Common myeloid progenitor, CD34-positive (primary cell): Measurements from ENCODE around the gene MT1B.
A peak's percentile ranks its signal among the peaks of the same experiment; 100 is the strongest.

Source experiments
- CTCF ChIA-PET: fragments of 350-600 bp; sonication (Branson Sonifier 250); formaldehyde crosslinking; loops from one replicate; lab custom pipeline; 2021; ENCODE audit warnings: antibody characterized with exemption; lab: Charles Lee
- POLR2A ChIA-PET: fragments of 350-600 bp; sonication (Branson Sonifier 250); formaldehyde crosslinking; loops from one replicate; lab custom pipeline; 2021; ENCODE audit warnings: antibody characterized with exemption; lab: Charles Lee
- DNase-seq, 3 donors: peaks; one replicate each; pipeline versions ENCODE4 v3.0.0 to v3.0.0-alpha.2; 2013
- H3K27ac ChIP-seq, 2 experiments: 1 replicate in 1 of 2; 2 replicates in 1 of 2; pipeline ENCODE4 v1.7.0; 2013; ENCODE audit warnings: inconsistent platforms in 2 of 2, low read length in 2 of 2, mild to moderate bottlenecking in 2 of 2, low read depth in 1 of 2, moderate library complexity in 1 of 2; ENCODE audit not compliant: severe bottlenecking in 2 of 2, insufficient read depth in 1 of 2, poor library complexity in 1 of 2
- H3K27me3 ChIP-seq, 5 experiments: replicated peaks in 2 of 5; 1 replicate in 3 of 5; 2 replicates in 2 of 5; pipeline versions ENCODE4 v1.6.1 to v1.7.0; 2013; ENCODE audit warnings: low read length in 4 of 5, mild to moderate bottlenecking in 2 of 5, moderate library complexity in 2 of 5, inconsistent platforms in 1 of 5; ENCODE audit not compliant: insufficient read depth in 5 of 5, control insufficient read depth in 4 of 5
- H3K36me3 ChIP-seq, 4 experiments: 1 replicate in 2 of 4; 2 replicates in 2 of 4; pipeline versions ENCODE4 v1.6.1 to v1.7.0; 2013; ENCODE audit warnings: low read length in 3 of 4, control low read depth in 1 of 4, mild to moderate bottlenecking in 1 of 4; ENCODE audit not compliant: control insufficient read depth in 4 of 4, insufficient read depth in 4 of 4
- H3K4me1 ChIP-seq, 4 experiments: 1 replicate in 3 of 4; 2 replicates in 1 of 4; pipeline versions ENCODE4 v1.6.1 to v1.7.1; 2013; ENCODE audit warnings: low read length in 3 of 4, mild to moderate bottlenecking in 3 of 4, control low read depth in 1 of 4, inconsistent platforms in 1 of 4, moderate library complexity in 1 of 4; ENCODE audit not compliant: control insufficient read depth in 4 of 4, insufficient read depth in 4 of 4; ENCODE audit errors: control extremely low read depth in 1 of 4
- H3K4me3 ChIP-seq, 7 experiments: 1 replicate in 4 of 7; 2 replicates in 3 of 7; pipeline versions ENCODE4 v1.5.1 to v1.7.0; 2013; ENCODE audit warnings: mild to moderate bottlenecking in 7 of 7, low read length in 6 of 7, moderate library complexity in 6 of 7, inconsistent platforms in 2 of 7, low read depth in 2 of 7, control low read depth in 1 of 7; ENCODE audit not compliant: insufficient read depth in 4 of 7, control insufficient read depth in 1 of 7; ENCODE audit errors: extremely low read depth in 1 of 7
- H3K9me3 ChIP-seq, 5 experiments: 1 replicate in 4 of 5; 2 replicates in 1 of 5; pipeline versions ENCODE4 v1.6.1 to v1.7.1; 2013; ENCODE audit warnings: low read length in 4 of 5, mild to moderate bottlenecking in 2 of 5, inconsistent platforms in 1 of 5, low read depth in 1 of 5, moderate library complexity in 1 of 5; ENCODE audit not compliant: control insufficient read depth in 4 of 5, insufficient read depth in 2 of 5; ENCODE audit errors: control extremely low read depth in 1 of 5
- WGBS: methylation state at CpG from one replicate; pipeline ENCODE4 v1.1.5; 2013; ENCODE audit not compliant: insufficient coverage; 5-methylcytosine and 5-hydroxymethylcytosine counted together

MT1B gene

GRCh38 chr16:56625140-56625942 is 26.3 kb upstream of the MT1B start, which contains the start of gene MT1E:
Gene MT1E, plus strand, starts transcription at chr16:56625781. Its CDS starts 71 bp downstream, at chr16:56625852.
- ChIA-PET POLR2A (interaction anchor here (0.6 kb wide), 1 partner anchor 10 kb away, joined by 4 read pairs; no protein-coding TSS in a partner anchor), CTCF (interaction anchor here (0.7 to 0.9 kb wide), 2 partner anchors 18 to 42 kb away, joined by 3 read pairs; no protein-coding TSS in a partner anchor)
- H3K36me3 ChIP-seq, result no peaks in the 10 kb centered on the region
- peak; percentile 43 to 77 (median 69) for DNase-seq
- H3K9me3 ChIP-seq, result no peaks in the 10 kb centered on the region
- H3K27me3 ChIP-seq, result peaks cover 5 to 63% (median 29%) of the 10 kb centered on the region in 5 experiments
- no peak within 1 kb of the TSS for H3K27ac ChIP-seq
- WGBS, result 4% methylated on average over 60 of the region's 62 CpGs
- H3K4me3 ChIP-seq, result peak within 1 kb of the TSS in 6 of 7 experiments; percentile 25 to 69 (median 54)
- peaks cover 0 to 15% (median 7%) of the 10 kb centered on the region in 4 experiments for H3K4me1 ChIP-seq

- ChIA-PET CTCF (interaction anchor here (0.7 to 0.9 kb wide), 3 partner anchors 18 to 1099 kb away, joined by 3 read pairs; no protein-coding TSS in a partner anchor), POLR2A (interaction anchor here (0.6 kb wide), 1 partner anchor 11 kb away, joined by 4 read pairs; no protein-coding TSS in a partner anchor)
- 11% methylated on average over 10 of the region's 16 CpGs for WGBS
- DNase-seq, result no peak
- Histone ChIP-seq H3K9me3 (no peaks in the 10 kb centered on the region), H3K4me1 (peaks cover 0 to 15% (median 7%) of the 10 kb centered on the region in 4 experiments), H3K27me3 (peaks cover 5 to 71% (median 36%) of the 10 kb centered on the region in 5 experiments), H3K27ac (no peak overlapping the region), H3K4me3 (peak overlapping the region in 5 of 7 experiments; percentile 25 to 69 (median 64)), H3K36me3 (no peaks in the 10 kb centered on the region)
These were observed 25.6 kb upstream of the MT1B start for GRCh38 chr16:56625943-56626654.

GRCh38 chr16:56626685-56627084 is 25.0 kb upstream of the MT1B start:
- ChIA-PET CTCF (interaction anchor here (0.9 kb wide), 1 partner anchor 1098 kb away, joined by 3 read pairs; no protein-coding TSS in a partner anchor), POLR2A (interaction anchor here (0.6 kb wide), 1 partner anchor 53 kb away, joined by 3 read pairs; no protein-coding TSS in a partner anchor)
- no peak for DNase-seq

GRCh38 chr16:56628486-56629350 is 23.0 kb upstream of the MT1B start:
- H3K9me3 ChIP-seq, result no peaks in the 10 kb centered on the region
- POLR2A ChIA-PET, result interaction anchor here (1.0 kb wide), 1 partner anchor 9 kb away, joined by 3 read pairs; the partner anchor contains the start of gene MT1A
- CTCF ChIA-PET, result interaction anchor here (1.1 to 1.3 kb wide), 2 partner anchors 21 to 24 kb away, joined by 3 read pairs; partner anchors contain the start of gene MT2A
- peaks cover 0 to 26% (median 14%) of the 10 kb centered on the region in 4 experiments for H3K4me1 ChIP-seq
- WGBS, result 85% methylated on average over 6 of the region's 9 CpGs
- no peak overlapping the region for H3K27ac ChIP-seq
- H3K36me3 ChIP-seq, result no peaks in the 10 kb centered on the region
- no peak overlapping the region for H3K4me3 ChIP-seq
- no peak for DNase-seq
- H3K27me3 ChIP-seq, result peaks cover 9 to 92% (median 50%) of the 10 kb centered on the region in 5 experiments

More at GRCh38 chr16:56626685-56627084, 25.0 kb upstream of the MT1B start:
- H3K9me3 ChIP-seq, result no peaks in the 10 kb centered on the region
- H3K36me3 ChIP-seq, result no peaks in the 10 kb centered on the region
- WGBS, result 65% methylated on average over 3 of the region's 7 CpGs
- H3K27ac ChIP-seq, result no peak overlapping the region
- peaks cover 9 to 77% (median 41%) of the 10 kb centered on the region in 5 experiments for H3K27me3 ChIP-seq
- H3K4me3 ChIP-seq, result no peak overlapping the region
- peaks cover 0 to 15% (median 7%) of the 10 kb centered on the region in 4 experiments for H3K4me1 ChIP-seq

GRCh38 chr16:56629531-56629930 is 22.2 kb upstream of the MT1B start:
- CTCF ChIA-PET, result interaction anchor here (1.1 to 2.0 kb wide), 3 partner anchors 17 to 25 kb away, joined by 3 to 5 read pairs (median 3); partner anchors contain the start of gene MT2A
- WGBS, result 82% methylated on average over 2 of the region's 3 CpGs
- peaks cover 0 to 26% (median 14%) of the 10 kb centered on the region in 4 experiments for H3K4me1 ChIP-seq
- no peak overlapping the region for H3K27ac ChIP-seq
- H3K9me3 ChIP-seq, result no peaks in the 10 kb centered on the region
- H3K27me3 ChIP-seq, result peaks cover 9 to 94% (median 50%) of the 10 kb centered on the region in 5 experiments
- POLR2A ChIA-PET, result interaction anchor here (1.0 kb wide), 1 partner anchor 9 kb away, joined by 3 read pairs; the partner anchor contains the start of gene MT1A
- no peak overlapping the region for H3K4me3 ChIP-seq
- no peak for DNase-seq
- no peaks in the 10 kb centered on the region for H3K36me3 ChIP-seq

- Histone ChIP-seq H3K4me3 (no peak overlapping the region), H3K36me3 (no peaks in the 10 kb centered on the region), H3K27me3 (peaks cover 9 to 94% (median 49%) of the 10 kb centered on the region in 5 experiments), H3K4me1 (peaks cover 0 to 27% (median 14%) of the 10 kb centered on the region in 4 experiments), H3K9me3 (no peaks in the 10 kb centered on the region), H3K27ac (no peak overlapping the region)
- WGBS, result 97% methylated on average over 3 of the region's 3 CpGs
- no peak for DNase-seq
- POLR2A ChIA-PET, result no interaction called here
- CTCF ChIA-PET, result interaction anchor here (0.9 to 2.0 kb wide), 5 partner anchors 11 to 116 kb away, joined by 3 to 5 read pairs (median 4); no protein-coding TSS in a partner anchor
These were observed 21.6 kb upstream of the MT1B start for GRCh38 chr16:56630134-56630533.
